Activated T-helper 17 cell treated with anti-CD3 and anti-CD28 coated beads, Interleukin-2, amount 50 U/mL, for 72 hours (primary cell): ENCODE results near the gene CRYBA1. TPM values are rescaled to one million over a fixed set of nuclear protein-coding genes. Genes with fewer than 3 reads are reported as not detected.
A peak's percentile ranks its signal among the peaks of the same experiment; 100 is the strongest.
"Not testable (repeated sequence)": the region's sequence is repeated elsewhere in the genome, so short reads cannot be mapped to it uniquely, and the experiment has no call there.

Experiments
- ATAC-seq: fragments of 150-1000 bp; cut with Tn5 transposase; replicated peaks from 2 replicates; pipeline ENCODE4 v1.10.0; 2021; ENCODE audit warnings: mild to moderate bottlenecking, moderate library complexity
- H3K27ac Mint-ChIP-seq: one replicate; pipeline ENCODE4 v1.8.0; 2022; ENCODE audit warnings: mixed read lengths
- H3K27me3 Mint-ChIP-seq: one replicate; pipeline ENCODE4 v1.8.0; 2022; ENCODE audit warnings: mixed read lengths
- H3K36me3 Mint-ChIP-seq: one replicate; pipeline ENCODE4 v1.8.0; 2022; ENCODE audit warnings: low read depth, mild to moderate bottlenecking, mixed read lengths
- H3K4me1 Mint-ChIP-seq: one replicate; pipeline ENCODE4 v1.8.0; 2022; ENCODE audit warnings: mixed read lengths
- H3K4me3 Mint-ChIP-seq: one replicate; pipeline ENCODE4 v1.8.0; 2022; ENCODE audit warnings: mild to moderate bottlenecking, mixed read lengths
- H3K9me3 Mint-ChIP-seq: one replicate; pipeline ENCODE4 v1.8.0; 2022; ENCODE audit warnings: mixed read lengths
- total RNA-seq, 2 donors: library from RNA; stranded (reverse); gene quantifications; one replicate each; pipeline ENCODE4 v1.2.3, GENCODE V29; 2022

Gene CRYBA1
- total RNA-seq, 2 donors from 2014 or later: not detected

- peak; percentile 92 for ATAC-seq
- H3K4me3 Mint-ChIP-seq: no peak overlapping the region
- H3K9me3 Mint-ChIP-seq: no peaks in the 10 kb centered on the region
- H3K36me3 Mint-ChIP-seq: no peaks in the 10 kb centered on the region
- no peak overlapping the region for H3K27ac Mint-ChIP-seq
- peaks cover 5% of the 10 kb centered on the region for H3K4me1 Mint-ChIP-seq
- no peaks in the 10 kb centered on the region for H3K27me3 Mint-ChIP-seq
These were observed 27.1 kb upstream of the CRYBA1 start for GRCh38 chr17:29219378-29220047.

- not testable (repeated sequence) for H3K9me3 Mint-ChIP-seq, H3K36me3 Mint-ChIP-seq, ATAC-seq, H3K4me3 Mint-ChIP-seq, H3K27ac Mint-ChIP-seq, H3K4me1 Mint-ChIP-seq, H3K27me3 Mint-ChIP-seq
These were observed 25.3 kb upstream of the CRYBA1 start for GRCh38 chr17:29221338-29221737.

- no peak for ATAC-seq
- Mint-ChIP-seq H3K27me3 (no peaks in the 10 kb centered on the region), H3K4me1 (peaks cover 5% of the 10 kb centered on the region), H3K27ac (peak overlapping the region; percentile 1), H3K4me3 (no peak overlapping the region), H3K9me3 (no peaks in the 10 kb centered on the region), H3K36me3 (no peaks in the 10 kb centered on the region)
These were observed 21.3 kb upstream of the CRYBA1 start for GRCh38 chr17:29225396-29225795.

GRCh38 chr17:29233301-29233700, 13.4 kb upstream of the CRYBA1 start:
- no peaks in the 10 kb centered on the region for H3K27me3 Mint-ChIP-seq
- H3K36me3 Mint-ChIP-seq: no peaks in the 10 kb centered on the region
- no peaks in the 10 kb centered on the region for H3K9me3 Mint-ChIP-seq
- no peaks in the 10 kb centered on the region for H3K4me1 Mint-ChIP-seq
- H3K4me3 Mint-ChIP-seq: no peak overlapping the region
- H3K27ac Mint-ChIP-seq: no peak overlapping the region
- no peak for ATAC-seq

GRCh38 chr17:29234972-29235371, 11.7 kb upstream of the CRYBA1 start:
- H3K4me3 Mint-ChIP-seq, ATAC-seq, H3K36me3 Mint-ChIP-seq, H3K9me3 Mint-ChIP-seq, H3K27ac Mint-ChIP-seq, H3K4me1 Mint-ChIP-seq, H3K27me3 Mint-ChIP-seq: not testable (repeated sequence)

- H3K27me3 Mint-ChIP-seq: no peaks in the 10 kb centered on the region
- H3K36me3 Mint-ChIP-seq: no peaks in the 10 kb centered on the region
- H3K4me3 Mint-ChIP-seq: no peak overlapping the region
- no peak overlapping the region for H3K27ac Mint-ChIP-seq
- no peak for ATAC-seq
- no peaks in the 10 kb centered on the region for H3K9me3 Mint-ChIP-seq
- H3K4me1 Mint-ChIP-seq: no peaks in the 10 kb centered on the region
These were observed 10.8 kb upstream of the CRYBA1 start for GRCh38 chr17:29235904-29236303.

- H3K4me3 Mint-ChIP-seq: no peak overlapping the region
- ATAC-seq: no peak
- H3K27me3 Mint-ChIP-seq: no peaks in the 10 kb centered on the region
- no peak overlapping the region for H3K27ac Mint-ChIP-seq
- no peaks in the 10 kb centered on the region for H3K36me3 Mint-ChIP-seq
- H3K4me1 Mint-ChIP-seq: no peaks in the 10 kb centered on the region
- H3K9me3 Mint-ChIP-seq: no peaks in the 10 kb centered on the region
These were observed 9.1 kb upstream of the CRYBA1 start for GRCh38 chr17:29237476-29238132.

- Mint-ChIP-seq H3K9me3 (no peaks in the 10 kb centered on the region), H3K36me3 (no peaks in the 10 kb centered on the region), H3K4me1 (no peaks in the 10 kb centered on the region), H3K27me3 (no peaks in the 10 kb centered on the region), H3K4me3 (no peak overlapping the region), H3K27ac (no peak overlapping the region)
- ATAC-seq: no peak
These were observed 8.4 kb upstream of the CRYBA1 start for GRCh38 chr17:29238133-29238850.

GRCh38 chr17:29240477-29240876, 6.2 kb upstream of the CRYBA1 start:
- Mint-ChIP-seq H3K9me3 (no peaks in the 10 kb centered on the region), H3K4me3 (no peak overlapping the region), H3K36me3 (no peaks in the 10 kb centered on the region), H3K27me3 (no peaks in the 10 kb centered on the region), H3K4me1 (no peaks in the 10 kb centered on the region), H3K27ac (no peak overlapping the region)
- ATAC-seq: no peak

GRCh38 chr17:29240968-29241963, 5.4 kb upstream of the CRYBA1 start:
- H3K4me3 Mint-ChIP-seq: no peak overlapping the region
- no peaks in the 10 kb centered on the region for H3K4me1 Mint-ChIP-seq
- no peak overlapping the region for H3K27ac Mint-ChIP-seq
- peak; percentile 98 for ATAC-seq
- no peaks in the 10 kb centered on the region for H3K36me3 Mint-ChIP-seq
- no peaks in the 10 kb centered on the region for H3K9me3 Mint-ChIP-seq
- H3K27me3 Mint-ChIP-seq: no peaks in the 10 kb centered on the region

- Mint-ChIP-seq H3K4me1 (no peaks in the 10 kb centered on the region), H3K27me3 (no peaks in the 10 kb centered on the region), H3K4me3 (no peak overlapping the region), H3K36me3 (no peaks in the 10 kb centered on the region), H3K27ac (no peak overlapping the region), H3K9me3 (no peaks in the 10 kb centered on the region)
- ATAC-seq: no peak
These were observed 4.6 kb upstream of the CRYBA1 start for GRCh38 chr17:29242051-29242450.

- ATAC-seq: no peak
- no peaks in the 10 kb centered on the region for H3K4me1 Mint-ChIP-seq
- H3K27me3 Mint-ChIP-seq: no peaks in the 10 kb centered on the region
- no peak overlapping the region for H3K27ac Mint-ChIP-seq
- no peak overlapping the region for H3K4me3 Mint-ChIP-seq
- H3K9me3 Mint-ChIP-seq: no peaks in the 10 kb centered on the region
- H3K36me3 Mint-ChIP-seq: no peaks in the 10 kb centered on the region
These were observed 3.9 kb upstream of the CRYBA1 start for GRCh38 chr17:29242790-29243189.

- ATAC-seq: no peak
- Mint-ChIP-seq H3K9me3 (no peaks in the 10 kb centered on the region), H3K27ac (no peak overlapping the region), H3K36me3 (no peaks in the 10 kb centered on the region), H3K4me3 (no peak overlapping the region), H3K4me1 (no peaks in the 10 kb centered on the region), H3K27me3 (no peaks in the 10 kb centered on the region)
These were observed 2.9 kb upstream of the CRYBA1 start for GRCh38 chr17:29243792-29244191.

- no peak for ATAC-seq
- H3K27ac Mint-ChIP-seq: no peak overlapping the region
These were observed 1.3 kb upstream of the CRYBA1 start for GRCh38 chr17:29245401-29245800.

More at GRCh38 chr17:29245401-29245800, 1.3 kb upstream of the CRYBA1 start:
- H3K4me3 Mint-ChIP-seq: no peak overlapping the region
- H3K36me3 Mint-ChIP-seq: no peaks in the 10 kb centered on the region
- H3K27me3 Mint-ChIP-seq: no peaks in the 10 kb centered on the region
- H3K4me1 Mint-ChIP-seq: no peaks in the 10 kb centered on the region
- H3K9me3 Mint-ChIP-seq: no peaks in the 10 kb centered on the region
